SK-N-SH (cell line): ENCODE data around the gene HTR1E. TPM values are rescaled to one million over a fixed set of nuclear protein-coding genes. Genes with fewer than 3 reads are reported as not detected.

ENCODE experiments used
- CTCF ChIA-PET: fragments of 300-600, 350-600 bp; formaldehyde crosslinking; extraction: SDS; loops from one replicate; lab custom pipeline; 2021; lab: Yijun Ruan, JAX
- POLR2A ChIA-PET: fragments of 350-600 bp; sonication (Branson Sonifier 250); formaldehyde crosslinking; extraction: SDS; loops from one replicate; lab custom pipeline; 2020; ENCODE audit warnings: antibody characterized with exemption, inconsistent platforms; lab: Yijun Ruan, JAX
- DNase-seq: peaks from one replicate; pipeline ENCODE4 v3.0.0; 2012
- H2AFZ ChIP-seq: fragments of 200-600 bp; sonication (generic); 2 replicates; pipeline ENCODE4 v1.8.1; 2016; ENCODE audit warnings: antibody characterized with exemption, mild to moderate bottlenecking, low read depth
- H3F3A ChIP-seq: fragments of 200-600 bp; sonication (generic); replicated peaks from 2 replicates; pipeline ENCODE3; 2016; ENCODE audit warnings: antibody characterized with exemption, mild to moderate bottlenecking; ENCODE audit not compliant: insufficient read depth
- H3K27ac ChIP-seq, 2 experiments: fragments of 200-500 bp in 1 of 2; fragments of 200-600 bp in 1 of 2; sonication (Bioruptor generic) in 1 of 2; sonication (generic), shearing (Covaris generic) in 1 of 2; 2 replicates each; pipeline versions ENCODE4 v1.5.1 to v1.6.1; 2014 to 2016; ENCODE audit warnings: low read depth in 2 of 2, inconsistent platforms in 1 of 2, low read length in 1 of 2, mild to moderate bottlenecking in 1 of 2, mixed read lengths in 1 of 2
- H3K27me3 ChIP-seq: fragments of 200-600 bp; sonication (generic), shearing (Covaris generic); 2 replicates; pipeline ENCODE4 v1.6.1; 2016; ENCODE audit warnings: mixed run types; ENCODE audit not compliant: insufficient read depth
- H3K36me3 ChIP-seq, 2 experiments: fragments of 200-500 bp in 1 of 2; fragments of 200-600 bp in 1 of 2; sonication (Bioruptor generic) in 1 of 2; sonication (generic) in 1 of 2; replicated peaks in 1 of 2; 2 replicates each; pipeline versions ENCODE3 to v1.5.1; 2014 to 2016; ENCODE audit warnings: low read length in 1 of 2, mild to moderate bottlenecking in 1 of 2; ENCODE audit not compliant: insufficient read depth in 2 of 2, control insufficient read depth in 1 of 2
- H3K4me1 ChIP-seq, 2 experiments: fragments of 200-500 bp in 1 of 2; fragments of 200-600 bp in 1 of 2; sonication (Bioruptor generic) in 1 of 2; sonication (generic), shearing (Covaris generic) in 1 of 2; 2 replicates each; pipeline versions ENCODE4 v1.5.1 to v1.6.1; 2014 to 2016; ENCODE audit warnings: low read depth in 1 of 2, low read length in 1 of 2, mixed run types in 1 of 2; ENCODE audit not compliant: insufficient read depth in 2 of 2, control insufficient read depth in 1 of 2
- H3K4me2 ChIP-seq: fragments of 200-600 bp; sonication (generic), shearing (Covaris generic); 2 replicates; pipeline ENCODE4 v1.6.1; 2017; ENCODE audit warnings: mixed run types
- H3K4me3 ChIP-seq, 2 experiments: fragments of 200-500 bp in 1 of 2; fragments of 200-600 bp in 1 of 2; sonication (Bioruptor generic) in 1 of 2; sonication (generic), shearing (Covaris generic) in 1 of 2; 2 replicates each; pipeline versions ENCODE4 v1.5.1 to v1.8.1; 2014 to 2016; ENCODE audit warnings: low read depth in 2 of 2, inconsistent platforms in 1 of 2, low read length in 1 of 2, mild to moderate bottlenecking in 1 of 2, mixed read lengths in 1 of 2, moderate library complexity in 1 of 2
- H3K79me2 ChIP-seq: fragments of 200-600 bp; sonication (generic); 2 replicates; pipeline ENCODE4 v1.8.1; 2017; ENCODE audit warnings: mild to moderate bottlenecking; ENCODE audit not compliant: insufficient read depth
- H3K9ac ChIP-seq: fragments of 200-600 bp; sonication (generic); 2 replicates; pipeline ENCODE4 v1.6.1; 2017; ENCODE audit warnings: mixed run types
- H3K9me2 ChIP-seq: fragments of 200-600 bp; sonication (generic); 2 replicates; pipeline ENCODE4 v1.6.1; 2017; ENCODE audit warnings: mixed run types
- H3K9me3 ChIP-seq: fragments of 200-600 bp; sonication (generic); 2 replicates; pipeline ENCODE4 v1.6.1; 2017; ENCODE audit warnings: mixed run types, mild to moderate bottlenecking, moderate library complexity
- H4K20me1 ChIP-seq: fragments of 200-600 bp; sonication (generic); 2 replicates; pipeline ENCODE4 v1.6.1; 2017; ENCODE audit warnings: mild to moderate bottlenecking, mixed run types; ENCODE audit not compliant: insufficient read depth
- CHD2 ChIP-seq: fragments of 150-350 bp; IDR thresholded peaks from 2 replicates; pipeline ENCODE4 v1.6.1; 2018; ENCODE audit warnings: low read length; ENCODE audit not compliant: partially characterized antibody
- FOSL2 ChIP-seq: IDR thresholded peaks from 2 replicates; pipeline ENCODE4 v1.4.0; 2012; ENCODE audit warnings: low read depth, mild to moderate bottlenecking, moderate library complexity, borderline replicate concordance
- FOXM1 ChIP-seq: IDR thresholded peaks from 2 replicates; pipeline ENCODE4 v1.4.0; 2012; ENCODE audit warnings: low read depth, mild to moderate bottlenecking
- NRF1 ChIP-seq: IDR thresholded peaks from 2 replicates; pipeline ENCODE4 v1.6.1; 2012; ENCODE audit warnings: low read depth, mild to moderate bottlenecking, low read length
- RAD21 ChIP-seq: IDR thresholded peaks from 2 replicates; pipeline ENCODE4 v1.6.1; 2012; ENCODE audit warnings: mild to moderate bottlenecking, low read length
- RCOR1 ChIP-seq: fragments of 150-350 bp; IDR thresholded peaks from 2 replicates; pipeline ENCODE4 v1.6.1; 2017; ENCODE audit warnings: antibody characterized with exemption, low read length
- RFX5 ChIP-seq: IDR thresholded peaks from 2 replicates; pipeline ENCODE4 v1.6.1; 2012; ENCODE audit warnings: mild to moderate bottlenecking, improper control_type of control experiment, low read length
- RXRA ChIP-seq: IDR thresholded peaks from 2 replicates; pipeline ENCODE4 v1.4.0; 2012; ENCODE audit warnings: low read depth, mild to moderate bottlenecking, borderline replicate concordance
- SMC3 ChIP-seq: IDR thresholded peaks from 2 replicates; pipeline ENCODE4 v1.6.1; 2012; ENCODE audit warnings: low read depth, low read length, improper control_type of control experiment
- WGBS: methylation state at CpG from one replicate; pipeline ENCODE4 v1.1.6; 2017; ENCODE audit warnings: low lambda C conversion rate; 5-methylcytosine and 5-hydroxymethylcytosine counted together
- polyA plus RNA-seq, 3 experiments: library from polyadenylated mRNA; depleted of rRNA; stranded (reverse); fragments of >200 nt; gene quantifications; 2 replicates each; pipeline ENCODE4 v1.2.3, GENCODE V29; 2012
- TF ChIP-seq, protein P1 (sequence below): IDR thresholded peaks from 2 replicates; pipeline ENCODE4 v1.4.0; 2012; ENCODE audit warnings: low read depth, borderline replicate concordance
- TF ChIP-seq, protein P2 (sequence below): fragments of 200-600 bp; sonication (generic); IDR thresholded peaks from 2 replicates; pipeline ENCODE4 v1.6.1; 2017; ENCODE audit warnings: antibody characterized with exemption, mild to moderate bottlenecking, moderate library complexity
- TF ChIP-seq, protein P3 (sequence below): fragments of 150-350 bp; IDR thresholded peaks from 2 replicates; pipeline ENCODE4 v1.6.1; 2016; ENCODE audit warnings: mild to moderate bottlenecking, low read depth, low read length
- TF ChIP-seq, protein P4 (sequence below): fragments of 150-350 bp; IDR thresholded peaks from 2 replicates; pipeline ENCODE4 v1.6.1; 2017; ENCODE audit warnings: antibody characterized with exemption, low read length, low read depth, borderline replicate concordance

Gene HTR1E
- polyA plus RNA-seq, 1 of the 3 experiments (the other 2 are of a cell fraction), result 0.02 TPM

DNA sequence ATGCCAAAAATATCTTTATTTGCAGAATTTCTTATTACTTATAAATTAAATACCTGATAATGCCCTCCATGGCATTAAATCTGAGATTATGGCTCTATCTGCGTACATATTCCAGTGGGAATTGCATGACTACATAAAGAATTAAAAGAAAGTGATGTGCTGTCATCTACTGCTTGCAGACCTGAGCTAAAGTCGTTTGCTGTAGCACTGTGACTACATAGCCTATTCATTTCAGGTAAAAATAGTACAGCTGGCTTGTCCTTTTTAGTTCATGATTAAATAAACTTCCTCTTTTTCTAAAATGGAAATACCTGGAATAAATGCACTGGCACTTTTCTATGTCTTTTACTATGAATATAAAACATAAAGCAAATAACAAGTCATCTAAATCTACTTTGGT is 79.4 kb downstream of the HTR1E start:
- TF ChIP-seq RCOR1 (no peak), RFX5 (no peak), NRF1 (no peak), RXRA (no peak), CHD2 (no peak)
- Histone ChIP-seq H3K27me3 (no peaks in the 10 kb centered on the region), H4K20me1 (no peaks in the 10 kb centered on the region), H3K4me2 (no peak overlapping the region), H3K27ac (no peak overlapping the region), H3K9ac (no peak overlapping the region), H3K9me3 (no peaks in the 10 kb centered on the region), H3K4me1 (no peaks in the 10 kb centered on the region), H3K4me3 (no peak overlapping the region), H3K79me2 (no peaks in the 10 kb centered on the region), H2AFZ (no peak overlapping the region), H3F3A (no peaks in the 10 kb centered on the region), H3K9me2 (no peaks in the 10 kb centered on the region), H3K36me3 (no peaks in the 10 kb centered on the region)
- no peak for DNase-seq
- ChIA-PET POLR2A (no interaction called here), CTCF (no interaction called here)
- 9% methylated on average over 2 of the region's 2 CpGs for WGBS

DNA sequence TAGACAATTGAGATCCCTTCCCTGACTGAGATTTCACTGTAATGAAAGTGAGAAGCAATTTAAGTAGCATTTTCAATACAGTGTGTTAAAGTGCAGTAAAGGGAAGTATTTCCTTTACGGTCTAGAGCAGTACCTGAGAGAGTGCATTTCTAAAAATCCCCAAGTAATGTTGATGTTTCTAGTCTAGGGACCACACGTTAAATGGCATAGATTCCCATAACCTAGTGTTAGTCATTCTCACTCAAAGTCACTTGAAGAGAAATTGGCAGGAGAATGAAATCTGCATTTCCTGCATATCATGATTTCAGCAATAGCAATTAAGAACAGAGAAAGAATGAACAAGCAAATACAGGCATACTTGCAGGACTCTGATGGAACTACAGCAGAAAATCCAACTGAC is 89.7 kb downstream of the HTR1E start:
- TF ChIP-seq RCOR1 (no peak), SMC3 (no peak), FOSL2 (no peak), RXRA (no peak), FOXM1 (no peak), RAD21 (no peak)
- TF ChIP-seq, protein P1, sequence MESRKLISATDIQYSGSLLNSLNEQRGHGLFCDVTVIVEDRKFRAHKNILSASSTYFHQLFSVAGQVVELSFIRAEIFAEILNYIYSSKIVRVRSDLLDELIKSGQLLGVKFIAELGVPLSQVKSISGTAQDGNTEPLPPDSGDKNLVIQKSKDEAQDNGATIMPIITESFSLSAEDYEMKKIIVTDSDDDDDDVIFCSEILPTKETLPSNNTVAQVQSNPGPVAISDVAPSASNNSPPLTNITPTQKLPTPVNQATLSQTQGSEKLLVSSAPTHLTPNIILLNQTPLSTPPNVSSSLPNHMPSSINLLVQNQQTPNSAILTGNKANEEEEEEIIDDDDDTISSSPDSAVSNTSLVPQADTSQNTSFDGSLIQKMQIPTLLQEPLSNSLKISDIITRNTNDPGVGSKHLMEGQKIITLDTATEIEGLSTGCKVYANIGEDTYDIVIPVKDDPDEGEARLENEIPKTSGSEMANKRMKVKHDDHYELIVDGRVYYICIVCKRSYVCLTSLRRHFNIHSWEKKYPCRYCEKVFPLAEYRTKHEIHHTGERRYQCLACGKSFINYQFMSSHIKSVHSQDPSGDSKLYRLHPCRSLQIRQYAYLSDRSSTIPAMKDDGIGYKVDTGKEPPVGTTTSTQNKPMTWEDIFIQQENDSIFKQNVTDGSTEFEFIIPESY, result no peak
- TF ChIP-seq, protein P2, sequence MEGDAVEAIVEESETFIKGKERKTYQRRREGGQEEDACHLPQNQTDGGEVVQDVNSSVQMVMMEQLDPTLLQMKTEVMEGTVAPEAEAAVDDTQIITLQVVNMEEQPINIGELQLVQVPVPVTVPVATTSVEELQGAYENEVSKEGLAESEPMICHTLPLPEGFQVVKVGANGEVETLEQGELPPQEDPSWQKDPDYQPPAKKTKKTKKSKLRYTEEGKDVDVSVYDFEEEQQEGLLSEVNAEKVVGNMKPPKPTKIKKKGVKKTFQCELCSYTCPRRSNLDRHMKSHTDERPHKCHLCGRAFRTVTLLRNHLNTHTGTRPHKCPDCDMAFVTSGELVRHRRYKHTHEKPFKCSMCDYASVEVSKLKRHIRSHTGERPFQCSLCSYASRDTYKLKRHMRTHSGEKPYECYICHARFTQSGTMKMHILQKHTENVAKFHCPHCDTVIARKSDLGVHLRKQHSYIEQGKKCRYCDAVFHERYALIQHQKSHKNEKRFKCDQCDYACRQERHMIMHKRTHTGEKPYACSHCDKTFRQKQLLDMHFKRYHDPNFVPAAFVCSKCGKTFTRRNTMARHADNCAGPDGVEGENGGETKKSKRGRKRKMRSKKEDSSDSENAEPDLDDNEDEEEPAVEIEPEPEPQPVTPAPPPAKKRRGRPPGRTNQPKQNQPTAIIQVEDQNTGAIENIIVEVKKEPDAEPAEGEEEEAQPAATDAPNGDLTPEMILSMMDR, result no peak
- TF ChIP-seq, protein P3, sequence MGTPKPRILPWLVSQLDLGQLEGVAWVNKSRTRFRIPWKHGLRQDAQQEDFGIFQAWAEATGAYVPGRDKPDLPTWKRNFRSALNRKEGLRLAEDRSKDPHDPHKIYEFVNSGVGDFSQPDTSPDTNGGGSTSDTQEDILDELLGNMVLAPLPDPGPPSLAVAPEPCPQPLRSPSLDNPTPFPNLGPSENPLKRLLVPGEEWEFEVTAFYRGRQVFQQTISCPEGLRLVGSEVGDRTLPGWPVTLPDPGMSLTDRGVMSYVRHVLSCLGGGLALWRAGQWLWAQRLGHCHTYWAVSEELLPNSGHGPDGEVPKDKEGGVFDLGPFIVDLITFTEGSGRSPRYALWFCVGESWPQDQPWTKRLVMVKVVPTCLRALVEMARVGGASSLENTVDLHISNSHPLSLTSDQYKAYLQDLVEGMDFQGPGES, result no peak
- TF ChIP-seq, protein P4, sequence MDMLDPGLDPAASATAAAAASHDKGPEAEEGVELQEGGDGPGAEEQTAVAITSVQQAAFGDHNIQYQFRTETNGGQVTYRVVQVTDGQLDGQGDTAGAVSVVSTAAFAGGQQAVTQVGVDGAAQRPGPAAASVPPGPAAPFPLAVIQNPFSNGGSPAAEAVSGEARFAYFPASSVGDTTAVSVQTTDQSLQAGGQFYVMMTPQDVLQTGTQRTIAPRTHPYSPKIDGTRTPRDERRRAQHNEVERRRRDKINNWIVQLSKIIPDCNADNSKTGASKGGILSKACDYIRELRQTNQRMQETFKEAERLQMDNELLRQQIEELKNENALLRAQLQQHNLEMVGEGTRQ, result no peak
- no peaks in the 10 kb centered on the region for H3K36me3 ChIP-seq
- no peak overlapping the region for H3K27ac ChIP-seq
- H3K4me1 ChIP-seq, result peaks cover 0 to 4% of the 10 kb centered on the region in 2 experiments; a peak in 2 of 4 replicates
- H3K4me3 ChIP-seq, result no peak overlapping the region
- H3K4me2 ChIP-seq, result no peak overlapping the region
- H3K9me3 ChIP-seq, result no peaks in the 10 kb centered on the region
- no peak overlapping the region for H3K9ac ChIP-seq
- ChIA-PET POLR2A (no interaction called here), CTCF (interaction anchor here (2.3 kb wide), 1 partner anchor 1104 kb away, joined by 15 read pairs; no protein-coding TSS in a partner anchor)
- H3F3A ChIP-seq, result no peaks in the 10 kb centered on the region
- no peaks in the 10 kb centered on the region for H3K27me3 ChIP-seq
- H3K9me2 ChIP-seq, result no peaks in the 10 kb centered on the region
- DNase-seq, result no peak
- H4K20me1 ChIP-seq, result no peaks in the 10 kb centered on the region
- H2AFZ ChIP-seq, result no peak overlapping the region
- 40% methylated on average over 2 of the region's 2 CpGs for WGBS
- no peaks in the 10 kb centered on the region for H3K79me2 ChIP-seq
